ENCODE results near the gene SIT1.
A peak's percentile ranks its signal among the peaks of the same experiment; 100 is the strongest.

Gene SIT1

DNA sequence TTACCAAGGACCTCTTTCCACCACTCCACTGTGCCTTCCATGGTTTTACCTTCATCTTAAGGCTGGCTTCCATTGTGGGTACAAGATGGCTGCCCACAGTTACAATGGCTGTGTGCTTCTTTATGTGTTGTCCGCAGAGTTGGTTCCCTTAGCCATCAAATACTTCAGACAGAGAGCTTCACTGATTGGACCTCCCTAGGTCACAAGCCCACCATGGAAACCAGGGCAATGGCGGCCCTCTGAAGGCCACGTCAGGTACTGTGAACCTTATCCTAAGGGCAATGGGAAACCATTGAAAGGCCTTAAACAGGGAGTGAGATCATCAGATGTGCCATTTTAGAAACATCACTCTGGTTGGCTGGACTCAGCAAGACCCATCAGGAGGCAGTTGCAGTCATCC is 17.2 kb upstream of the SIT1 start:
- Histone ChIP-seq H3K4me3 (ENCODE audit: low read depth in 1 of 2, low read length in 2 of 2) (no peak overlapping the region), H3K9me3 (ENCODE audit: control insufficient read depth in 1 of 2, low read length in 2 of 2) (no peaks in the 10 kb centered on the region), H3K27ac (ENCODE audit: low read length) (no peak overlapping the region), H3K36me3 (ENCODE audit: control insufficient read depth in 1 of 2, insufficient read depth in 2 of 2, low read length in 2 of 2) (no peaks in the 10 kb centered on the region), H3K4me1 (ENCODE audit: control insufficient read depth in 1 of 2, insufficient read depth in 2 of 2, low read length in 2 of 2) (peaks cover 5 to 7% of the 10 kb centered on the region in 2 donors), H3K27me3 (ENCODE audit: low read depth, low read length) (no peaks in the 10 kb centered on the region)

DNA sequence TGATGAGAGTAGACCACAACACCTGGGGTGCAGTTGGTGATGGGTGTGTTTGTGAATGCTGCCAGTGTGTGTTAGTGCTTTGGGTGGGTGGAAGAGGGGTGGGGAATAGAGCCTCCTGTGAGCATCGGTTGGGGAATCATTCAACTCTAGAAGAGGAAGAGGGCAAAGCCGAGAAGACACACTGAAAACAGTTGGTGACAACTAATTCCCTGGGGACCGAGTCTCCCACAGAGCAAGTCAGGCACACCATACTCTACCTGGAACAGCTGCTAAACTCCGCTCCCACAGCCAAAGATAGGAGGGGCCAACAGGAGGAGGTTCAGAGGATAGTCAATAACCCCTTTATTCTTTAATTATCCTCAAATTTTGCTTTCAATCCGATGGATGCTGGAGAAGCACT is 15.8 kb upstream of the SIT1 start:
- no peak overlapping the region for H3K27ac ChIP-seq (ENCODE audit: low read length)
- H3K36me3 ChIP-seq (ENCODE audit: control insufficient read depth in 1 of 2, insufficient read depth in 2 of 2, low read length in 2 of 2): no peaks in the 10 kb centered on the region
- no peaks in the 10 kb centered on the region for H3K9me3 ChIP-seq (ENCODE audit: control insufficient read depth in 1 of 2, low read length in 2 of 2)
- H3K4me3 ChIP-seq (ENCODE audit: low read depth in 1 of 2, low read length in 2 of 2): no peak overlapping the region
- peaks cover 5 to 14% of the 10 kb centered on the region in 2 donors for H3K4me1 ChIP-seq (ENCODE audit: control insufficient read depth in 1 of 2, insufficient read depth in 2 of 2, low read length in 2 of 2)
- no peaks in the 10 kb centered on the region for H3K27me3 ChIP-seq (ENCODE audit: low read depth, low read length)

GRCh38 chr9:35666045-35666444 is 15.3 kb upstream of the SIT1 start:
- peaks cover 5 to 14% of the 10 kb centered on the region in 2 donors for H3K4me1 ChIP-seq (ENCODE audit: control insufficient read depth in 1 of 2, insufficient read depth in 2 of 2, low read length in 2 of 2)
- no peak overlapping the region for H3K27ac ChIP-seq (ENCODE audit: low read length)
- no peak overlapping the region for H3K4me3 ChIP-seq (ENCODE audit: low read depth in 1 of 2, low read length in 2 of 2)

GRCh38 chr9:35665471-35665818 is 14.7 kb upstream of the SIT1 start:
- Histone ChIP-seq H3K9me3 (ENCODE audit: control insufficient read depth in 1 of 2, low read length in 2 of 2) (no peaks in the 10 kb centered on the region), H3K27ac (ENCODE audit: low read length) (peak overlapping the region; percentile 29), H3K36me3 (ENCODE audit: control insufficient read depth in 1 of 2, insufficient read depth in 2 of 2, low read length in 2 of 2) (peaks cover 3 to 5% of the 10 kb centered on the region in 2 donors), H3K4me3 (ENCODE audit: low read depth in 1 of 2, low read length in 2 of 2) (peak overlapping the region; percentile 55 to 76), H3K4me1 (ENCODE audit: control insufficient read depth in 1 of 2, insufficient read depth in 2 of 2, low read length in 2 of 2) (peaks cover 5 to 19% of the 10 kb centered on the region in 2 donors), H3K27me3 (ENCODE audit: low read depth, low read length) (no peaks in the 10 kb centered on the region)

More at GRCh38 chr9:35666045-35666444, 15.3 kb upstream of the SIT1 start:
- H3K36me3 ChIP-seq (ENCODE audit: control insufficient read depth in 1 of 2, insufficient read depth in 2 of 2, low read length in 2 of 2): no peaks in the 10 kb centered on the region
- no peaks in the 10 kb centered on the region for H3K9me3 ChIP-seq (ENCODE audit: control insufficient read depth in 1 of 2, low read length in 2 of 2)
- no peaks in the 10 kb centered on the region for H3K27me3 ChIP-seq (ENCODE audit: low read depth, low read length)

DNA sequence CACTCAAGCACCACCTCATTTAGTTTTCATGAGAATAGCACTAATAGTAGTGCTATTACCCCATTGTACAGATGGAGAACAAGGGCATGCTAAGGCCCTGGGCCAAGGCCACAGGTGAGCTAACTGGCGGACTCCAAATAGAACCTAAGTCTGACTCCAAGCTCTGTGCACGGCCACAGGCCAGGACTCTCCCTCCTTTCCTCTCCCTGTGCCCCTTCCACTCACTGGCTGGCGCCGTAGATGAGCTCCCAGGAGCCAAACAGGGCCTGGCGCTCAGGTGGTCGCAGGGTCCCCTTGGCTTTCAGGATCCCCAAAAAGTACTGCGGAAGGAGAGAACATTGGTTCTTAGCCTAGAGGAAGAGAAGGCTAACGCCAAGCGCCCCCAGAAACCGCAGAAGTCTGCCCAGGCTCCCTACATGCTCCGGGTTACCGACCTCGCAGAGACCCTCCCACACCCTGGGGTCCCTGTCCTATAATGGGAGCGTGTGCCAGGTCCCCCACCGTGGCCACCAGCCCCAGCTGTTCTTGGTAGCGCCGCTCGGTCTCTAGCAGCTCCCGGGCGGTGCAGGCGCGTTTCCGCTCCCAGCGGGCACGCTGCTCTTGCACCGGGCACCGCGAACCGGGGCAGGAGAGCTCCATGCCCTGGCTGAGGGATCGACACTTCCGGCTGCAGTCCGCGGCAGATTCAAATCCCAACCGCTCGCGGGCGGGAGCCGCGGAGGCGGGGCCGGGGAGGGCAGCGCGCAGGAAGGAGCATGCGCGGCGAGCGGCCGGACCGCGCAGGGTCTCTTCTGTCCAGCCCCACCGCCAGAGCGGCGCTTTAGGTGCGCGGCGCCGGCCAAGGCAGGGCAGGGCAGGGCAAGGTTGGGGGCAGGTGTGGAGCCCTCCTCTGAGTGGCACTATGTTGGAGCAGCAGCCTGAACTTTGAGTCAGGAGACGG is 14.1 kb upstream of the SIT1 start, which contains the start of gene ARHGEF39:
Gene ARHGEF39, minus strand, starts transcription at position 665 of the 940 bp plus-strand sequence. Its CDS starts 26 bp downstream, at position 639.
- H3K4me1 ChIP-seq (ENCODE audit: control insufficient read depth in 1 of 2, insufficient read depth in 2 of 2, low read length in 2 of 2): peaks cover 5 to 24% of the 10 kb centered on the region in 2 donors
- peak within 1 kb of the TSS; percentile 55 to 76 for H3K4me3 ChIP-seq (ENCODE audit: low read depth in 1 of 2, low read length in 2 of 2)
- no peaks in the 10 kb centered on the region for H3K27me3 ChIP-seq (ENCODE audit: low read depth, low read length)
- peak within 1 kb of the TSS; percentile 70 for H3K27ac ChIP-seq (ENCODE audit: low read length)
- H3K36me3 ChIP-seq (ENCODE audit: control insufficient read depth in 1 of 2, insufficient read depth in 2 of 2, low read length in 2 of 2): peaks cover 8 to 10% of the 10 kb centered on the region in 2 donors
- no peaks in the 10 kb centered on the region for H3K9me3 ChIP-seq (ENCODE audit: control insufficient read depth in 1 of 2, low read length in 2 of 2)

DNA sequence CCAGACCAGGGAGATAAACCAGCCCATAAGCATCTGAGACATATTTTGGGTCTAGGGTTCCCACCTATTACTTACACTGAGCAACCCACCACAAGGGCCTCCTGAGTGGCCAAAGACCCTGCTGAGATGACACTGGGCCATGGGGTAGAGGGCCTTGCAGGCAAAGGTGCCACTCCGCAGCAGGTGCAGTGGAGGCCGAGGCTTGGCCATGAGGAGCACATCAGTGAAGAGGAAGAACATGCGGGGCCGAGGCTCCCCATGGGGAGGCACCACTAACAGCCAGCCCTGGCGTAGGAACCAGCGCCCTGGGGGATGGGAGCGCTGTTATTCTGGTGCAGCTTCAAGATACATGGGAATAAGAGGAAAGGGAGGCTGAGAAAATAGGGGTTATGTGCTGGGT is 11.7 kb upstream of the SIT1 start:
- no peaks in the 10 kb centered on the region for H3K27me3 ChIP-seq (ENCODE audit: low read depth, low read length)
- H3K9me3 ChIP-seq (ENCODE audit: control insufficient read depth in 1 of 2, low read length in 2 of 2): no peaks in the 10 kb centered on the region
- peaks cover 5 to 31% of the 10 kb centered on the region in 2 donors for H3K4me1 ChIP-seq (ENCODE audit: control insufficient read depth in 1 of 2, insufficient read depth in 2 of 2, low read length in 2 of 2)
- H3K27ac ChIP-seq (ENCODE audit: low read length): peak overlapping the region; percentile 99
- peak overlapping the region in 1 of 2 donors; percentile 12 for H3K4me3 ChIP-seq (ENCODE audit: low read depth in 1 of 2, low read length in 2 of 2)
- peaks cover 8 to 14% of the 10 kb centered on the region in 2 donors for H3K36me3 ChIP-seq (ENCODE audit: control insufficient read depth in 1 of 2, insufficient read depth in 2 of 2, low read length in 2 of 2)

GRCh38 chr9:35661756-35662350 is 11.1 kb upstream of the SIT1 start:
- H3K9me3 ChIP-seq (ENCODE audit: control insufficient read depth in 1 of 2, low read length in 2 of 2): no peaks in the 10 kb centered on the region
- no peak overlapping the region for H3K4me3 ChIP-seq (ENCODE audit: low read depth in 1 of 2, low read length in 2 of 2)
- H3K36me3 ChIP-seq (ENCODE audit: control insufficient read depth in 1 of 2, insufficient read depth in 2 of 2, low read length in 2 of 2): peaks cover 8 to 14% of the 10 kb centered on the region in 2 donors
- H3K27ac ChIP-seq (ENCODE audit: low read length): peak overlapping the region; percentile 99
- peaks cover 5 to 31% of the 10 kb centered on the region in 2 donors for H3K4me1 ChIP-seq (ENCODE audit: control insufficient read depth in 1 of 2, insufficient read depth in 2 of 2, low read length in 2 of 2)
- no peaks in the 10 kb centered on the region for H3K27me3 ChIP-seq (ENCODE audit: low read depth, low read length)

GRCh38 chr9:35660966-35661415 is 10.3 kb upstream of the SIT1 start:
- no peaks in the 10 kb centered on the region for H3K27me3 ChIP-seq (ENCODE audit: low read depth, low read length)
- peaks cover 8 to 14% of the 10 kb centered on the region in 2 donors for H3K36me3 ChIP-seq (ENCODE audit: control insufficient read depth in 1 of 2, insufficient read depth in 2 of 2, low read length in 2 of 2)
- peak overlapping the region in 1 of 2 donors; percentile 88 for H3K4me3 ChIP-seq (ENCODE audit: low read depth in 1 of 2, low read length in 2 of 2)
- H3K27ac ChIP-seq (ENCODE audit: low read length): peak overlapping the region; percentile 99
- H3K9me3 ChIP-seq (ENCODE audit: control insufficient read depth in 1 of 2, low read length in 2 of 2): no peaks in the 10 kb centered on the region
- peaks cover 5 to 31% of the 10 kb centered on the region in 2 donors for H3K4me1 ChIP-seq (ENCODE audit: control insufficient read depth in 1 of 2, insufficient read depth in 2 of 2, low read length in 2 of 2)

DNA sequence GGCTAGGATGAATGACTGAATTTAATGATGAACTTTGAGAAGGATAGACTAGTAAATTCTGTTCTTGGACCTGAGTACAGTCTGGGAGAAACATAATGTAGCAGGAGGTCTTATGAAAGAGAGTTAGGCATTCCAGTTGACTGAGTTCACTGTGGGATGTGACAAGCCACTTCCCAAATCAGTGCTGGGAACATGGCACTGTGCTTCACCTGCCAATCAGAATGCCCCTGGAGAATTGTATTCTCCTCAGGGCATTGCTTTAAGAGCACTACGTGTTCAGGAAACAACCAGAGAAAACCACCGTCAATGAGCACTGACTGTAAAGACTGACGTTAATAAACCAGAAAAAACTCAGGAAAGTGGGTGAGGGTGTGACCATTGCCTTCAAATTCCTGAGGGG is 8.6 kb upstream of the SIT1 start:
- Histone ChIP-seq H3K36me3 (ENCODE audit: control insufficient read depth in 1 of 2, insufficient read depth in 2 of 2, low read length in 2 of 2) (peaks cover 8 to 14% of the 10 kb centered on the region in 2 donors), H3K27ac (ENCODE audit: low read length) (peak overlapping the region; percentile 99), H3K9me3 (ENCODE audit: control insufficient read depth in 1 of 2, low read length in 2 of 2) (no peaks in the 10 kb centered on the region), H3K4me3 (ENCODE audit: low read depth in 1 of 2, low read length in 2 of 2) (peak overlapping the region; percentile 79 to 88), H3K27me3 (ENCODE audit: low read depth, low read length) (no peaks in the 10 kb centered on the region), H3K4me1 (ENCODE audit: control insufficient read depth in 1 of 2, insufficient read depth in 2 of 2, low read length in 2 of 2) (peaks cover 2 to 24% of the 10 kb centered on the region in 2 donors)

GRCh38 chr9:35658968-35659220 is 8.2 kb upstream of the SIT1 start:
- Histone ChIP-seq H3K36me3 (ENCODE audit: control insufficient read depth in 1 of 2, insufficient read depth in 2 of 2, low read length in 2 of 2) (peaks cover 8 to 14% of the 10 kb centered on the region in 2 donors), H3K27me3 (ENCODE audit: low read depth, low read length) (no peaks in the 10 kb centered on the region), H3K27ac (ENCODE audit: low read length) (peak overlapping the region; percentile 99), H3K4me3 (ENCODE audit: low read depth in 1 of 2, low read length in 2 of 2) (peak overlapping the region; percentile 79 to 88), H3K9me3 (ENCODE audit: control insufficient read depth in 1 of 2, low read length in 2 of 2) (no peaks in the 10 kb centered on the region), H3K4me1 (ENCODE audit: control insufficient read depth in 1 of 2, insufficient read depth in 2 of 2, low read length in 2 of 2) (peaks cover 0 to 24% of the 10 kb centered on the region in 2 donors)

GRCh38 chr9:35658137-35658967 is 7.6 kb upstream of the SIT1 start, which contains the start of gene CCDC107:
Gene CCDC107, plus strand, starts transcription at chr9:35658292. Its CDS starts 88 bp downstream, at chr9:35658380.
- H3K36me3 ChIP-seq (ENCODE audit: control insufficient read depth in 1 of 2, insufficient read depth in 2 of 2, low read length in 2 of 2): peaks cover 8 to 14% of the 10 kb centered on the region in 2 donors
- peaks cover 0 to 24% of the 10 kb centered on the region in 2 donors for H3K4me1 ChIP-seq (ENCODE audit: control insufficient read depth in 1 of 2, insufficient read depth in 2 of 2, low read length in 2 of 2)
- peak within 1 kb of the TSS; percentile 79 to 88 for H3K4me3 ChIP-seq (ENCODE audit: low read depth in 1 of 2, low read length in 2 of 2)
- H3K27me3 ChIP-seq (ENCODE audit: low read depth, low read length): no peaks in the 10 kb centered on the region
- H3K27ac ChIP-seq (ENCODE audit: low read length): peak within 1 kb of the TSS; percentile 99
- H3K9me3 ChIP-seq (ENCODE audit: control insufficient read depth in 1 of 2, low read length in 2 of 2): no peaks in the 10 kb centered on the region

Measured in muscle layer of duodenum (tissue), 2 donors.